ENCODE measurements around the gene OTP. TPM values are rescaled to one million over a fixed set of nuclear protein-coding genes. Genes with fewer than 3 reads are reported as not detected.

The OTP gene
- total RNA-seq, 4 donors from 2014 or later = not detected

- TF ChIP-seq CTCF (IDR thresholded peaks at IDR 0.05; ENCODE audit: low read depth) = no peak
Observed at GRCh38 chr5:77643654-77644370, 5.3 kb upstream of the OTP start.

GRCh38 chr5:77642738-77643653 is 4.5 kb upstream of the OTP start:
- no peak for TF ChIP-seq CTCF (IDR thresholded peaks at IDR 0.05; ENCODE audit: low read depth)

GRCh38 chr5:77641963-77642737 is 3.6 kb upstream of the OTP start:
- no peak for TF ChIP-seq CTCF (IDR thresholded peaks at IDR 0.05; ENCODE audit: low read depth)

- TF ChIP-seq CTCF (IDR thresholded peaks at IDR 0.05; ENCODE audit: low read depth) = no peak
Observed at GRCh38 chr5:77641397-77641943, 3.0 kb upstream of the OTP start.

GRCh38 chr5:77640589-77641396 is 2.3 kb upstream of the OTP start:
- no peak for TF ChIP-seq CTCF (IDR thresholded peaks at IDR 0.05; ENCODE audit: low read depth)

GRCh38 chr5:77638763-77639671 is 504 bp upstream of the OTP start:
- no peak for TF ChIP-seq CTCF (IDR thresholded peaks at IDR 0.05; ENCODE audit: low read depth)
